ENCODE data around the gene FOXQ1.

DNA sequence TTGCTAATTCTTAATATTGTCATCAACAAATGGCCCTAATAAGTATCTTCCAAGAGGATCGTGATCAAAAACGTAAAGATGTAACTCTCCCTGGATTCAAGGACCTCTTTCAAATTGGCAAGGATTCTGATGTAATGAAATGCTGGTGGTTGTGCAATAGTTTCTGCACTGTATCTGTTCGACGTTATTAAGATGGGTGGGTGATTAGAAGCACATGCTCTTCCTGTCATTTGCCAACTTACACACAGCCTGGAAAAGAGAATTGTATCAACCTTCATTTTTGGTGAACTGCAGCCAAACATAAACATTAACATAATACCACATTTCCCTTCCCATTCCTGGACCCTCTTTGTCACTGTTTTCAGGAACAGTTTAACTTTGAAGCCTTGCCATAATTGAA is 9.8 kb downstream of the FOXQ1 start:
- TF ChIP-seq, protein P1, sequence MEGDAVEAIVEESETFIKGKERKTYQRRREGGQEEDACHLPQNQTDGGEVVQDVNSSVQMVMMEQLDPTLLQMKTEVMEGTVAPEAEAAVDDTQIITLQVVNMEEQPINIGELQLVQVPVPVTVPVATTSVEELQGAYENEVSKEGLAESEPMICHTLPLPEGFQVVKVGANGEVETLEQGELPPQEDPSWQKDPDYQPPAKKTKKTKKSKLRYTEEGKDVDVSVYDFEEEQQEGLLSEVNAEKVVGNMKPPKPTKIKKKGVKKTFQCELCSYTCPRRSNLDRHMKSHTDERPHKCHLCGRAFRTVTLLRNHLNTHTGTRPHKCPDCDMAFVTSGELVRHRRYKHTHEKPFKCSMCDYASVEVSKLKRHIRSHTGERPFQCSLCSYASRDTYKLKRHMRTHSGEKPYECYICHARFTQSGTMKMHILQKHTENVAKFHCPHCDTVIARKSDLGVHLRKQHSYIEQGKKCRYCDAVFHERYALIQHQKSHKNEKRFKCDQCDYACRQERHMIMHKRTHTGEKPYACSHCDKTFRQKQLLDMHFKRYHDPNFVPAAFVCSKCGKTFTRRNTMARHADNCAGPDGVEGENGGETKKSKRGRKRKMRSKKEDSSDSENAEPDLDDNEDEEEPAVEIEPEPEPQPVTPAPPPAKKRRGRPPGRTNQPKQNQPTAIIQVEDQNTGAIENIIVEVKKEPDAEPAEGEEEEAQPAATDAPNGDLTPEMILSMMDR (IDR thresholded peaks at IDR 0.05; ENCODE audit: low read depth, low read length, poor library complexity, severe bottlenecking): no peak
- TF ChIP-seq EZH2phosphoT487 (IDR thresholded peaks at IDR 0.05; ENCODE audit: borderline replicate concordance, low read length): no peak
